ENCODE measurements around the gene ADD2.
"Not testable (repeated sequence)": the region's sequence is repeated elsewhere in the genome, so short reads cannot be mapped to it uniquely, and the experiment has no call there.

The ADD2 gene

GRCh38 chr2:70674636-70675430 lies 93.2 kb downstream of the ADD2 start:
- Mint-ChIP-seq H3K27ac (no peak overlapping the region), H3K36me3 (peaks cover 2% of the 10 kb centered on the region), H3K4me1 (ENCODE audit: low read depth) (no peaks in the 10 kb centered on the region), H3K27me3 (no peaks in the 10 kb centered on the region), H3K9me3 (ENCODE audit: low read depth) (no peaks in the 10 kb centered on the region), H3K4me3 (no peak overlapping the region)

GRCh38 chr2:70673041-70673647 lies 94.9 kb downstream of the ADD2 start:
- Mint-ChIP-seq H3K27ac (no peak overlapping the region), H3K27me3 (no peaks in the 10 kb centered on the region), H3K36me3 (peaks cover 2% of the 10 kb centered on the region), H3K4me1 (ENCODE audit: low read depth) (no peaks in the 10 kb centered on the region), H3K4me3 (no peak overlapping the region), H3K9me3 (ENCODE audit: low read depth) (no peaks in the 10 kb centered on the region)

GRCh38 chr2:70671092-70671675 lies 96.8 kb downstream of the ADD2 start:
- Mint-ChIP-seq H3K27me3 (no peaks in the 10 kb centered on the region), H3K27ac (no peak overlapping the region), H3K4me1 (ENCODE audit: low read depth) (no peaks in the 10 kb centered on the region), H3K36me3 (peaks cover 2% of the 10 kb centered on the region), H3K9me3 (ENCODE audit: low read depth) (no peaks in the 10 kb centered on the region), H3K4me3 (no peak overlapping the region)

- Mint-ChIP-seq H3K9me3 (ENCODE audit: low read depth) (no peaks in the 10 kb centered on the region), H3K36me3 (peaks cover 2% of the 10 kb centered on the region), H3K4me1 (ENCODE audit: low read depth) (no peaks in the 10 kb centered on the region), H3K27me3 (no peaks in the 10 kb centered on the region), H3K4me3 (no peak overlapping the region), H3K27ac (no peak overlapping the region)
Measured at GRCh38 chr2:70670626-70671025, 97.4 kb downstream of the ADD2 start.

GRCh38 chr2:70670202-70670601 lies 97.8 kb downstream of the ADD2 start:
- H3K27me3 Mint-ChIP-seq = no peaks in the 10 kb centered on the region
- peaks cover 4% of the 10 kb centered on the region for H3K4me1 Mint-ChIP-seq (ENCODE audit: low read depth)
- no peaks in the 10 kb centered on the region for H3K9me3 Mint-ChIP-seq (ENCODE audit: low read depth)
- H3K36me3 Mint-ChIP-seq = peaks cover 2% of the 10 kb centered on the region
- no peak overlapping the region for H3K27ac Mint-ChIP-seq
- no peak overlapping the region for H3K4me3 Mint-ChIP-seq

GRCh38 chr2:70668911-70669310 lies 99.1 kb downstream of the ADD2 start:
- no peaks in the 10 kb centered on the region for H3K9me3 Mint-ChIP-seq (ENCODE audit: low read depth)
- no peaks in the 10 kb centered on the region for H3K27me3 Mint-ChIP-seq
- peaks cover 14% of the 10 kb centered on the region for H3K4me1 Mint-ChIP-seq (ENCODE audit: low read depth)
- H3K27ac Mint-ChIP-seq = no peak overlapping the region
- H3K4me3 Mint-ChIP-seq = no peak overlapping the region
- peaks cover 4% of the 10 kb centered on the region for H3K36me3 Mint-ChIP-seq

- Mint-ChIP-seq H3K4me1 (ENCODE audit: low read depth) (peaks cover 18% of the 10 kb centered on the region), H3K27me3 (no peaks in the 10 kb centered on the region), H3K9me3 (ENCODE audit: low read depth) (no peaks in the 10 kb centered on the region), H3K36me3 (peaks cover 4% of the 10 kb centered on the region), H3K4me3 (no peak overlapping the region), H3K27ac (peak overlapping the region; percentile 8)
Measured at GRCh38 chr2:70668432-70668831, 99.6 kb downstream of the ADD2 start.

GRCh38 chr2:70664525-70664924 lies 103.5 kb downstream of the ADD2 start:
- Mint-ChIP-seq H3K27me3 (no peaks in the 10 kb centered on the region), H3K9me3 (ENCODE audit: low read depth) (no peaks in the 10 kb centered on the region), H3K4me1 (ENCODE audit: low read depth) (peaks cover 23% of the 10 kb centered on the region), H3K27ac (peak overlapping the region; percentile 52), H3K4me3 (peak overlapping the region; percentile 1), H3K36me3 (peaks cover 4% of the 10 kb centered on the region)

- no peaks in the 10 kb centered on the region for H3K9me3 Mint-ChIP-seq (ENCODE audit: low read depth)
- peaks cover 4% of the 10 kb centered on the region for H3K36me3 Mint-ChIP-seq
Measured at GRCh38 chr2:70663411-70663810, 104.6 kb downstream of the ADD2 start.

GRCh38 chr2:70659551-70659950 lies 108.4 kb downstream of the ADD2 start:
- peaks cover under 1% of the 10 kb centered on the region for H3K36me3 Mint-ChIP-seq
- H3K4me3 Mint-ChIP-seq = no peak overlapping the region
- H3K9me3 Mint-ChIP-seq (ENCODE audit: low read depth) = no peaks in the 10 kb centered on the region
- peaks cover 48% of the 10 kb centered on the region for H3K4me1 Mint-ChIP-seq (ENCODE audit: low read depth)
- no peak overlapping the region for H3K27ac Mint-ChIP-seq
- no peaks in the 10 kb centered on the region for H3K27me3 Mint-ChIP-seq

More at GRCh38 chr2:70663411-70663810, 104.6 kb downstream of the ADD2 start:
- no peaks in the 10 kb centered on the region for H3K27me3 Mint-ChIP-seq
- H3K4me1 Mint-ChIP-seq (ENCODE audit: low read depth) = peaks cover 24% of the 10 kb centered on the region
- no peak overlapping the region for H3K27ac Mint-ChIP-seq
- H3K4me3 Mint-ChIP-seq = no peak overlapping the region

- Mint-ChIP-seq H3K9me3 (ENCODE audit: low read depth) (no peaks in the 10 kb centered on the region), H3K27me3 (no peaks in the 10 kb centered on the region), H3K4me1 (ENCODE audit: low read depth) (peaks cover 39% of the 10 kb centered on the region), H3K27ac (no peak overlapping the region), H3K36me3 (no peaks in the 10 kb centered on the region), H3K4me3 (no peak overlapping the region)
Measured at GRCh38 chr2:70658476-70658875, 109.5 kb downstream of the ADD2 start.

GRCh38 chr2:70657246-70657645 lies 110.8 kb downstream of the ADD2 start:
- Mint-ChIP-seq H3K36me3 (no peaks in the 10 kb centered on the region), H3K4me1 (ENCODE audit: low read depth) (peaks cover 34% of the 10 kb centered on the region), H3K27me3 (no peaks in the 10 kb centered on the region), H3K27ac (peak overlapping the region; percentile 3), H3K9me3 (ENCODE audit: low read depth) (no peaks in the 10 kb centered on the region), H3K4me3 (no peak overlapping the region)

- Mint-ChIP-seq H3K4me3 (peak overlapping the region; percentile 48), H3K9me3 (ENCODE audit: low read depth) (no peaks in the 10 kb centered on the region), H3K27me3 (peaks cover 3% of the 10 kb centered on the region), H3K36me3 (no peaks in the 10 kb centered on the region), H3K27ac (peak overlapping the region; percentile 85), H3K4me1 (ENCODE audit: low read depth) (peaks cover 34% of the 10 kb centered on the region)
Measured at GRCh38 chr2:70656421-70657010, 111.5 kb downstream of the ADD2 start.

GRCh38 chr2:70655786-70656185 lies 112.2 kb downstream of the ADD2 start:
- no peaks in the 10 kb centered on the region for H3K36me3 Mint-ChIP-seq
- peak overlapping the region; percentile 48 for H3K4me3 Mint-ChIP-seq
- peaks cover 34% of the 10 kb centered on the region for H3K4me1 Mint-ChIP-seq (ENCODE audit: low read depth)
- no peaks in the 10 kb centered on the region for H3K9me3 Mint-ChIP-seq (ENCODE audit: low read depth)
- H3K27me3 Mint-ChIP-seq = peaks cover 3% of the 10 kb centered on the region
- peak overlapping the region; percentile 85 for H3K27ac Mint-ChIP-seq

GRCh38 chr2:70655211-70655610 lies 112.8 kb downstream of the ADD2 start:
- peak overlapping the region; percentile 85 for H3K27ac Mint-ChIP-seq
- H3K4me3 Mint-ChIP-seq = peak overlapping the region; percentile 8
- H3K4me1 Mint-ChIP-seq (ENCODE audit: low read depth) = peaks cover 34% of the 10 kb centered on the region
- not testable (repeated sequence) for H3K27me3 Mint-ChIP-seq; H3K9me3 Mint-ChIP-seq (ENCODE audit: low read depth); H3K36me3 Mint-ChIP-seq

All from activated naive CD8-positive, alpha-beta T cell (primary cell).